ENCODE results near the gene PDE4D. TPM values are rescaled to one million over a fixed set of nuclear protein-coding genes. Genes with fewer than 3 reads are reported as not detected.

Gene PDE4D
- total and polyA plus RNA-seq, 4 donors = 12.8 to 167 (median 44.5) TPM

- Histone ChIP-seq H3K9me3 (ENCODE audit: control insufficient read depth in 4 of 4, insufficient read depth in 3 of 4, low read length in 3 of 4) (no peaks in the 10 kb centered on the region), H3K27ac (ENCODE audit: low read depth in 1 of 2, low read length in 1 of 2) (no peak overlapping the region), H3K36me3 (ENCODE audit: control insufficient read depth in 4 of 4, insufficient read depth in 4 of 4, low read length in 4 of 4) (no peaks in the 10 kb centered on the region), H3K4me1 (ENCODE audit: control insufficient read depth in 5 of 5, insufficient read depth in 5 of 5, low read length in 5 of 5) (peaks cover 0 to 6% (median 0%) of the 10 kb centered on the region in 5 donors), H3K4me3 (no peak overlapping the region), H3K27me3 (ENCODE audit: control insufficient read depth in 3 of 3, insufficient read depth in 3 of 3, low read length in 2 of 3) (no peaks in the 10 kb centered on the region), H3K9ac (ENCODE audit: insufficient read depth in 1 of 2, low read length in 2 of 2) (no peak overlapping the region)
- ATAC-seq (ENCODE audit: insufficient read depth, low FRiP score) (no peak), DNase-seq (no peak)
- TF ChIP-seq, protein P1, sequence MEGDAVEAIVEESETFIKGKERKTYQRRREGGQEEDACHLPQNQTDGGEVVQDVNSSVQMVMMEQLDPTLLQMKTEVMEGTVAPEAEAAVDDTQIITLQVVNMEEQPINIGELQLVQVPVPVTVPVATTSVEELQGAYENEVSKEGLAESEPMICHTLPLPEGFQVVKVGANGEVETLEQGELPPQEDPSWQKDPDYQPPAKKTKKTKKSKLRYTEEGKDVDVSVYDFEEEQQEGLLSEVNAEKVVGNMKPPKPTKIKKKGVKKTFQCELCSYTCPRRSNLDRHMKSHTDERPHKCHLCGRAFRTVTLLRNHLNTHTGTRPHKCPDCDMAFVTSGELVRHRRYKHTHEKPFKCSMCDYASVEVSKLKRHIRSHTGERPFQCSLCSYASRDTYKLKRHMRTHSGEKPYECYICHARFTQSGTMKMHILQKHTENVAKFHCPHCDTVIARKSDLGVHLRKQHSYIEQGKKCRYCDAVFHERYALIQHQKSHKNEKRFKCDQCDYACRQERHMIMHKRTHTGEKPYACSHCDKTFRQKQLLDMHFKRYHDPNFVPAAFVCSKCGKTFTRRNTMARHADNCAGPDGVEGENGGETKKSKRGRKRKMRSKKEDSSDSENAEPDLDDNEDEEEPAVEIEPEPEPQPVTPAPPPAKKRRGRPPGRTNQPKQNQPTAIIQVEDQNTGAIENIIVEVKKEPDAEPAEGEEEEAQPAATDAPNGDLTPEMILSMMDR (IDR thresholded peaks at IDR 0.05; ENCODE audit: control extremely low read depth, extremely low read depth) = no peak
- WGBS, 2 donors = 60 to 77% methylated on average over 5 of the region's 5 CpGs
Observed at GRCh38 chr5:59656351-59657254, 236.9 kb downstream of the PDE4D start.

DNA sequence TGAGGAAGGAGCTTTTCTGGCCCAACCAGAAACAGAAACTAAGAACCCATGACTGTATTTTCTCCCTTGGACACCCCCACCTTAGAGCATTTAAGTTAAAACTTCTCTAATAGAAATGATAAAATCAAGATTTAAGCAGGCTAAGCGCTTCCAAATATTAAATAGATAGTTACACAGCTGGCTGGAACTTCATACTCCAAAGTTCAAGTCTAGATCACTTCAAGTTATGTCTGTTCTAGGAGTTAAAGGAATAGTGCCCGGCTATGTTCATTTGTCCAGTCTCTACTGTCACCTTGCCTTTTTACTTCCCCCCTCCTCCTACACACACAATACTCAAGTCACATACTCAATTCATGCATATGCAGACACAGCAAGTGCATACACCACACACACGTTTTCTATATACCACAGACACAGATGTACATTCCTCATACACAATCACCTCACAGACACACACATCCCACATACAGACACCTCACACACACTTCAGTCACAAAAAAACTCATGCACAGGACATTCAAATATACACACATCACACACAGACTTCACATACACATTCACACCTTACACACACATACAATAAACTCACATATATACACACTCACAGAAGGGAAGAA, 237.7 kb downstream of the PDE4D start:
- 84% methylated on average over 3 of the region's 3 CpGs for WGBS, 2 donors
- TF ChIP-seq, protein P1 (IDR thresholded peaks at IDR 0.05; ENCODE audit: control extremely low read depth, extremely low read depth) = no peak
- Histone ChIP-seq H3K36me3 (ENCODE audit: control insufficient read depth in 4 of 4, insufficient read depth in 4 of 4, low read length in 4 of 4) (no peaks in the 10 kb centered on the region), H3K9ac (ENCODE audit: insufficient read depth in 1 of 2, low read length in 2 of 2) (no peak overlapping the region), H3K4me1 (ENCODE audit: control insufficient read depth in 5 of 5, insufficient read depth in 5 of 5, low read length in 5 of 5) (peaks cover 0 to 5% (median 0%) of the 10 kb centered on the region in 5 donors), H3K4me3 (no peak overlapping the region), H3K9me3 (ENCODE audit: control insufficient read depth in 4 of 4, insufficient read depth in 3 of 4, low read length in 3 of 4) (no peaks in the 10 kb centered on the region), H3K27me3 (ENCODE audit: control insufficient read depth in 3 of 3, insufficient read depth in 3 of 3, low read length in 2 of 3) (no peaks in the 10 kb centered on the region), H3K27ac (ENCODE audit: low read depth in 1 of 2, low read length in 1 of 2) (no peak overlapping the region)
- no peak for DNase-seq
- ATAC-seq (ENCODE audit: insufficient read depth, low FRiP score) = no peak

DNA sequence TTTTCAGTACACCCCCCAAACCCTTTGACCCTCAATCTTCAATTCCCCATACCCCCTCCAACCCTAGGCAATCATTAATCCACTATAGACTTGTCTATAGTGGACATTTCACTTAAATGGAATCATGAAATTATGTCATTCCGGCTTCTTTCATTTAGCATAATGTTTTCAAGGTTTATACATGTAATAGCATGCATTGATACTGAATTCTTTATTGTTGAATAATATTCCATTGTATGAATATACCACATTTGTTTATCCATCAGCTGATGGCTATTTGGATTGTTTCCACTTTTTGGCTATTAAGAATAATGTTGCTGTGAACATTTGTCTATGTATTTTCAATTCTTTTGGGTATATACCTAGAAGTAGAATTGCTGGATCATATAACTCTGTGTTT, 238.8 kb downstream of the PDE4D start:
- TF ChIP-seq, protein P1 (IDR thresholded peaks at IDR 0.05; ENCODE audit: control extremely low read depth, extremely low read depth) = no peak
- ATAC-seq (ENCODE audit: insufficient read depth, low FRiP score) (no peak), DNase-seq (no peak)
- H3K9ac ChIP-seq (ENCODE audit: insufficient read depth in 1 of 2, low read length in 2 of 2) = no peak overlapping the region
- no peaks in the 10 kb centered on the region for H3K27me3 ChIP-seq (ENCODE audit: control insufficient read depth in 3 of 3, insufficient read depth in 3 of 3, low read length in 2 of 3)
- H3K9me3 ChIP-seq (ENCODE audit: control insufficient read depth in 4 of 4, insufficient read depth in 3 of 4, low read length in 3 of 4) = no peaks in the 10 kb centered on the region
- no peak overlapping the region for H3K4me3 ChIP-seq
- no peak overlapping the region for H3K27ac ChIP-seq (ENCODE audit: low read depth in 1 of 2, low read length in 1 of 2)
- 94 to 100% methylated on average over 1 of the region's 1 CpG for WGBS, 2 donors
- peaks cover 0 to 3% (median 0%) of the 10 kb centered on the region in 5 donors for H3K4me1 ChIP-seq (ENCODE audit: control insufficient read depth in 5 of 5, insufficient read depth in 5 of 5, low read length in 5 of 5)
- no peaks in the 10 kb centered on the region for H3K36me3 ChIP-seq (ENCODE audit: control insufficient read depth in 4 of 4, insufficient read depth in 4 of 4, low read length in 4 of 4)

Measured in lung (tissue), 12 donors.